GM21447 (cell line): Measurements from ENCODE around the gene PREB.

Source experiments
- ATAC-seq: cut with Tn5 transposase; IDR thresholded peaks from one replicate; pipeline ENCODE4 v1.9.1; 2021; ENCODE audit not compliant: unreplicated experiment

The PREB gene

DNA sequence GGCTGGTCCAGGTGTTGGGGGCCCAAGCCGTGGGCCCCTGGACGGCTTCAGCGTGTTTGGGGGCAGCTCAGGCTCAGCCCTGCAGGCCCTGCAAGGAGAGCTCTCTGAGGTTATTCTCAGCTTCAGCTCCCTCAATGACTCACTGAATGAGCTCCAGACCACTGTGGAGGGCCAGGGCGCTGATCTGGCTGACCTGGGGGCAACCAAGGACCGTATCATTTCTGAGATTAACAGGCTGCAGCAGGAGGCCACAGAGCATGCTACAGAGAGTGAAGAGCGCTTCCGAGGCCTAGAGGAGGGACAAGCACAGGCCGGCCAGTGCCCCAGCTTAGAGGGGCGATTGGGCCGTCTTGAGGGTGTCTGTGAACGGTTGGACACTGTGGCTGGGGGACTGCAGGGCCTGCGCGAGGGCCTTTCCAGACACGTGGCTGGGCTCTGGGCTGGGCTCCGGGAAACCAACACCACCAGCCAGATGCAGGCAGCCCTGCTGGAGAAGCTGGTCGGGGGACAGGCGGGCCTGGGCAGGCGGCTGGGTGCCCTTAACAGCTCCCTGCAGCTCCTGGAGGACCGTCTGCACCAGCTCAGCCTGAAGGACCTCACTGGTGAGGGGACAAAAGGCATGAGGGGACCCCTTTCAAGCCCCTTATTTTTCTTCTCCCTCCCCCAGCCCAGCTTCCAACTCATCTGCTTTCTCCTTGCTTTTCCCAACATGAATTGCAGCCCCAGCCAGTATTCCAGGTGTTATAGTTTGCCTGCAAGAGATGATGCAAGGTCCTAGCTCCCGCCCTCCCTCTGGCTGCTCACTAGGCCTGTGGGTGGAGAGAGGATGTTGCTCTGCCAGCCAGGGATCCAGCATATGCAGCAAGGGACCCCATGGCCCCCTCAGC, 50.8 kb downstream of the PREB start:
- no peak for ATAC-seq

DNA sequence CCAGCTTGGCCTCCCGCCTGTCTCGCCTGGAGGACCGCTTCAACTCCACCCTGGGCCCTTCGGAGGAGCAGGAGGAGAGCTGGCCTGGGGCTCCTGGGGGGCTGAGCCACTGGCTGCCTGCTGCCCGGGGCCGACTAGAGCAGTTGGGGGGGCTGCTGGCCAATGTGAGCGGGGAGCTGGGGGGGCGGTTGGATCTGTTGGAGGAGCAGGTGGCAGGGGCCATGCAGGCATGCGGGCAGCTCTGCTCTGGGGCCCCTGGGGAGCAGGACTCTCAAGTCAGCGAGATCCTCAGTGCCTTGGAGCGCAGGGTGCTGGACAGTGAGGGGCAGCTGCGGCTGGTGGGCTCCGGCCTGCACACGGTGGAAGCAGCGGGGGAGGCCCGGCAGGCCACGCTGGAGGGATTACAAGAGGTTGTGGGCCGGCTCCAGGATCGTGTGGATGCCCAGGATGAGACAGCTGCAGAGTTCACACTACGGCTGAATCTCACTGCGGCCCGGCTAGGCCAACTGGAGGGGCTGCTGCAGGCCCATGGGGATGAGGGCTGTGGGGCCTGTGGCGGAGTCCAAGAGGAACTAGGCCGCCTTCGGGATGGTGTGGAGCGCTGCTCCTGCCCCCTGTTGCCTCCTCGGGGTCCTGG, 51.5 kb downstream of the PREB start:
- ATAC-seq = no peak

DNA sequence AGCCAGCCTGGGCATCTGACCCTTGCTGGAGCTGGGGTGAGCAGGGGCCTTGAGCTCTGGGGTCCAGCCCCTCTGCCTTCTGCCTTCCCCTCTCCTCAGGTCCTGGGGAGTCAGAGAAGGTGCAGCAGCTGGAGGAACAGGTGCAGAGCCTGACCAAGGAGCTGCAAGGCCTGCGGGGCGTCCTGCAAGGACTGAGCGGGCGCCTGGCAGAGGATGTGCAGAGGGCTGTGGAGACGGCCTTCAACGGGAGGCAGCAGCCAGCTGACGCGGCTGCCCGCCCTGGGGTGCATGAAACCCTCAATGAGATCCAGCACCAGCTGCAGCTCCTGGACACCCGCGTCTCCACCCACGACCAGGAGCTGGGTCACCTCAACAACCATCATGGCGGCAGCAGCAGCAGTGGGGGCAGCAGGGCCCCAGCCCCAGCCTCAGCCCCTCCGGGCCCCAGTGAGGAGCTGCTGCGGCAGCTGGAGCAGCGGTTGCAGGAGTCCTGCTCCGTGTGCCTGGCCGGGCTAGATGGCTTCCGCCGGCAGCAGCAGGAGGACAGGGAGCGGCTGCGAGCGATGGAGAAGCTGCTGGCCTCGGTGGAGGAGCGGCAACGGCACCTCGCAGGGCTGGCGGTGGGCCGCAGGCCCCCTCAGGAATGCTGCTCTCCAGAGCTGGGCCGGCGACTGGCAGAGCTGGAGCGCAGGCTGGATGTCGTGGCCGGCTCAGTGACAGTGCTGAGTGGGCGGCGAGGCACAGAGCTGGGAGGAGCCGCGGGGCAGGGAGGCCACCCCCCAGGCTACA, 52.3 kb downstream of the PREB start:
- no peak for ATAC-seq
